ENCODE data around the gene EVI5. TPM values are rescaled to one million over a fixed set of nuclear protein-coding genes. Genes with fewer than 3 reads are reported as not detected.
A peak's percentile ranks its signal among the peaks of the same experiment; 100 is the strongest.

The EVI5 gene
- total and polyA plus RNA-seq, 2 experiments from 2014 or later = 16.5 to 20.0 TPM

DNA sequence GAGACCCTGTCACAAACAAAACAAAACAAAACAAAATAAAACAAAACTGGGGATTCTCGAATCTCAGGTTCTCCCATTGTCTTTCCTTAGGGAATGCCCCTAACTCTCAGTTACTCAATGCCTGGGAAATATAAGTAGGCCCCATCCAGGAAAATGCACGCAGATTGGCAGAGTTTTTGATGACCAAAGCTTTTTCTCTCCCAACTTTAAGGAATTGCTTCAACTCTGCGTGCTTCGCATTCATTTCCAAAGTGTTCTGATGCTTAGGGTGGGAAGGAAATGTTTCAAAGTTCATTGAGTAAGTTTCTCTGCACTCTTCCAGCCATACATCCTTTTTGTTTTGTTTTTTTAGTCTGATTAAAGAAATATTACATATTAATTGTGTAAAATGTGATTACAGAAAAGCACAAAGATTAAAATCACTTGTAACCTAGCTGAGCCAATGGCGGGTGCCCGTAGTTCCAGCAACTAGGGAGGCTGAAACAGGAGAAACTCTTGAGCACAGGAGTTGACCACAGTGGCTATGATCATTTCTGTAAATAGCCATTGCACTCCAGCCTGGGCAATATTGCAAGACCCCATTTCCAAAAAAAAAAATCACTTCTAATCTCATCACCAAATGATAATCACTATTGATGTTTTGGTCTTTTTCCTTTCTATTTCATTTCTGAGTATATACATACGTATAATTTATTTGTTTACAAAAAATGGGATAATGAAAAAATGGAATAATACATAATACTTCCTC lies 18.4 kb upstream of the EVI5 start:
- Histone ChIP-seq H3K4me3 (no peak overlapping the region), H3K79me2 (ENCODE audit: insufficient read depth) (no peaks in the 10 kb centered on the region), H3K9me3 (ENCODE audit: low read depth) (no peaks in the 10 kb centered on the region), H3K36me3 (ENCODE audit: low read depth) (no peaks in the 10 kb centered on the region), H3K4me2 (ENCODE audit: unreplicated experiment) (no peak overlapping the region), H3F3A (ENCODE audit: insufficient read depth) (peaks cover 14% of the 10 kb centered on the region), H3K9me2 (ENCODE audit: insufficient read depth) (no peaks in the 10 kb centered on the region), H3K27ac (no peak overlapping the region), H3K9ac (no peak overlapping the region), H3K4me1 (ENCODE audit: insufficient read depth) (peaks cover 17% of the 10 kb centered on the region), H3K27me3 (replicated peaks; ENCODE audit: insufficient read depth) (no peaks in the 10 kb centered on the region), H4K20me1 (ENCODE audit: insufficient read depth) (no peaks in the 10 kb centered on the region), H2AFZ (no peak overlapping the region)
- DNase-seq = no peak
- TF ChIP-seq EZH2 (IDR thresholded peaks at IDR 0.05; ENCODE audit: insufficient read depth, poor library complexity, severe bottlenecking) (no peak), EZH2phosphoT487 (IDR thresholded peaks at IDR 0.05; ENCODE audit: insufficient read depth, low read depth) (no peak)
- in situ Hi-C loops (cut with MboI) = no loop called here
- WGBS, 2 experiments (ENCODE audit: low coverage in 1 of 2, low lambda C conversion rate in 2 of 2, missing lambda C conversion rate in 2 of 2) = 85 to 88% methylated on average over 7 of the region's 7 CpGs

DNA sequence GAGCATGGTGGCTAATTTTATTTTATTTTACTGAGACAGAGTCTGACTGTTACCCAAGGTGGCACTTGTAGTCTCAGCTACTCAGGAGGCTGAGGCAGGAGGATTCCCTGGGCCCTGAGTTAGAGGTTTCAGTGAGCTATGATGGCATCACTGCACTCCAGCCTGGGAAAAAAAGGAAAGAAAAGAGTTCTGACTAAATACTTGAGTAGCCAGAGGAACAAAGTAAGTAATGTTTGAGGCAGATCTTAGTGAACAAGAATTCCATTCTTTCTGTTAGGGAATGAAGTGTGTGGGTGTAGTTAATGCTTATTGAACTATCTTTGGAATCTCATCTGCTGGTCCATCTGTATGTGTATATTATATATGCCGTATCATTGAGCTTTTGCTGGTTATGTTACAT lies 13.1 kb upstream of the EVI5 start:
- Histone ChIP-seq H3K4me3 (no peak overlapping the region), H3K36me3 (ENCODE audit: low read depth) (no peaks in the 10 kb centered on the region), H2AFZ (no peak overlapping the region), H3K9ac (no peak overlapping the region), H3K9me3 (ENCODE audit: low read depth) (no peaks in the 10 kb centered on the region), H3K4me2 (ENCODE audit: unreplicated experiment) (no peak overlapping the region), H3K27me3 (replicated peaks; ENCODE audit: insufficient read depth) (no peaks in the 10 kb centered on the region), H3K4me1 (ENCODE audit: insufficient read depth) (0 out of 2 replicates have a peak, but pooled peaks cover 11% of the 10 kb centered on the region), H4K20me1 (ENCODE audit: insufficient read depth) (no peaks in the 10 kb centered on the region), H3F3A (ENCODE audit: insufficient read depth) (peaks cover 11% of the 10 kb centered on the region), H3K9me2 (ENCODE audit: insufficient read depth) (no peaks in the 10 kb centered on the region), H3K27ac (peak overlapping the region; percentile 56), H3K79me2 (ENCODE audit: insufficient read depth) (no peaks in the 10 kb centered on the region)
- in situ Hi-C loops (cut with MboI) = no loop called here
- TF ChIP-seq EZH2 (IDR thresholded peaks at IDR 0.05; ENCODE audit: insufficient read depth, poor library complexity, severe bottlenecking) (no peak), EZH2phosphoT487 (IDR thresholded peaks at IDR 0.05; ENCODE audit: insufficient read depth, low read depth) (no peak)
- peak; percentile 72 for DNase-seq
- WGBS, 2 experiments (ENCODE audit: low coverage in 1 of 2, low lambda C conversion rate in 2 of 2, missing lambda C conversion rate in 2 of 2) = 42 to 65% methylated on average over 1 of the region's 1 CpG

DNA sequence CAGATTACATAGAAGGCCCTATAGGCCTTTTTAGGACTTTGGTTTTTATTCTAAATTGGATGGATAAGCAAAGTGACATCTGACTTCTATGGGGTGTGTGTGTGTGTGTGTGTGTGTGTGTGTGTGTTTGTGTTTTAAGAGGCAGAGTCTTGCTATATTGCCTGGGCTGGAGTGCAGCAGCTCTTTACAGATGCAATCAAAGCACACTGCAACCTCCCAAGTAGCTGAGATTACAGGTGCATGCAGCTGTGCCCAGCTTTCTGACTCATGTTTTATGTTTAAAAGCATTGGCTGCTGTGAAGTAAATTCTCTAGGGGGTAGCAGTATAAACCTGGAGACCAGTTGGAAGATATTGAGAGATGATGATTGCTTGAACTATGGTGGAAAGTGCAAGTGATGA lies 12.4 kb upstream of the EVI5 start:
- no peak overlapping the region for H3K4me2 ChIP-seq (ENCODE audit: unreplicated experiment)
- no peaks in the 10 kb centered on the region for H3K9me3 ChIP-seq (ENCODE audit: low read depth)
- in situ Hi-C loops (cut with MboI) = no loop called here
- no peak overlapping the region for H3K4me3 ChIP-seq
- H3F3A ChIP-seq (ENCODE audit: insufficient read depth) = peaks cover 11% of the 10 kb centered on the region
- TF ChIP-seq EZH2 (IDR thresholded peaks at IDR 0.05; ENCODE audit: insufficient read depth, poor library complexity, severe bottlenecking) (no peak), EZH2phosphoT487 (IDR thresholded peaks at IDR 0.05; ENCODE audit: insufficient read depth, low read depth) (no peak)
- H2AFZ ChIP-seq = no peak overlapping the region
- no peaks in the 10 kb centered on the region for H3K9me2 ChIP-seq (ENCODE audit: insufficient read depth)
- H3K27ac ChIP-seq = peak overlapping the region; percentile 56; the same call in 1 of the 2 replicates
- no peaks in the 10 kb centered on the region for H3K27me3 ChIP-seq (replicated peaks; ENCODE audit: insufficient read depth)
- 0 out of 2 replicates have a peak, but pooled peaks cover 11% of the 10 kb centered on the region for H3K4me1 ChIP-seq (ENCODE audit: insufficient read depth)
- no peaks in the 10 kb centered on the region for H3K79me2 ChIP-seq (ENCODE audit: insufficient read depth)
- H3K36me3 ChIP-seq (ENCODE audit: low read depth) = no peaks in the 10 kb centered on the region
- no peaks in the 10 kb centered on the region for H4K20me1 ChIP-seq (ENCODE audit: insufficient read depth)
- no peak for DNase-seq
- no peak overlapping the region for H3K9ac ChIP-seq

DNA sequence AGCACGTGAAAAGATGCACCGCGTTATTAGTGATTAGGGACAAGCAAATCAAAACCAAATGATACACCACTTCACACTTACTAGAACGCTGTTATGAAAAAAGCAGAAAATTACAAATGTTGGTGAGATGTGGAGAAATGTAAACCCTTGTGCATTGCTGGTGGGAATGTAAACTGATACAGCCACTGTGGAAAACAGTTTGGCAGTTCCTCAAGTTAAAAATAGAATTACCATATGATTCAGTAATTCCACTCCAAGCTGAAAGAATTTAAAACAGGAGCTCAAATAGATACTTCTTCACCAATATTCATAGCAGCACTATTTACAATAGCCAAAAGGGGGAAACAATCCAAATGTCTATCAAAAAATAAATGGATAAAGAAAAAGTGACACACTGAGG lies 10.3 kb upstream of the EVI5 start:
- Histone ChIP-seq H3K36me3 (ENCODE audit: low read depth) (no peaks in the 10 kb centered on the region), H3K4me2 (ENCODE audit: unreplicated experiment) (peak overlapping the region; percentile 12), H3F3A (ENCODE audit: insufficient read depth) (peaks cover 8% of the 10 kb centered on the region), H3K4me3 (no peak overlapping the region), H2AFZ (no peak overlapping the region), H3K4me1 (ENCODE audit: insufficient read depth) (0 out of 2 replicates have a peak, but pooled peaks cover 11% of the 10 kb centered on the region), H3K9me3 (ENCODE audit: low read depth) (no peaks in the 10 kb centered on the region), H4K20me1 (ENCODE audit: insufficient read depth) (no peaks in the 10 kb centered on the region), H3K27me3 (replicated peaks; ENCODE audit: insufficient read depth) (no peaks in the 10 kb centered on the region), H3K79me2 (ENCODE audit: insufficient read depth) (no peaks in the 10 kb centered on the region), H3K9me2 (ENCODE audit: insufficient read depth) (no peaks in the 10 kb centered on the region), H3K9ac (no peak overlapping the region), H3K27ac (no peak overlapping the region)
- WGBS, 2 experiments (ENCODE audit: low coverage in 1 of 2, low lambda C conversion rate in 2 of 2, missing lambda C conversion rate in 2 of 2) = 58 to 66% methylated on average over 4 of the region's 4 CpGs
- no peak for TF ChIP-seq EZH2 (IDR thresholded peaks at IDR 0.05; ENCODE audit: insufficient read depth, poor library complexity, severe bottlenecking)
- no peak for TF ChIP-seq EZH2phosphoT487 (IDR thresholded peaks at IDR 0.05; ENCODE audit: insufficient read depth, low read depth)
- in situ Hi-C loops (cut with MboI) = no loop called here
- DNase-seq = peak; percentile 71

Data from GM23248 (cell line).